NCI-H1105 treated with DMSO at 0.1 percent for 48 hours (cell line): ENCODE data around the gene CPAMD8.
"Not testable (repeated sequence)": the region's sequence is repeated elsewhere in the genome, so short reads cannot be mapped to it uniquely, and the experiment has no call there.

ENCODE experiments used
- DNase-seq: peaks from one replicate; lab custom pipeline; 2025; lab: John Stamatoyannopoulos, UW

The CPAMD8 gene

GRCh38 chr19:17001603-17002183 is 24.9 kb downstream of the CPAMD8 start:
- DNase-seq, result no peak

DNA sequence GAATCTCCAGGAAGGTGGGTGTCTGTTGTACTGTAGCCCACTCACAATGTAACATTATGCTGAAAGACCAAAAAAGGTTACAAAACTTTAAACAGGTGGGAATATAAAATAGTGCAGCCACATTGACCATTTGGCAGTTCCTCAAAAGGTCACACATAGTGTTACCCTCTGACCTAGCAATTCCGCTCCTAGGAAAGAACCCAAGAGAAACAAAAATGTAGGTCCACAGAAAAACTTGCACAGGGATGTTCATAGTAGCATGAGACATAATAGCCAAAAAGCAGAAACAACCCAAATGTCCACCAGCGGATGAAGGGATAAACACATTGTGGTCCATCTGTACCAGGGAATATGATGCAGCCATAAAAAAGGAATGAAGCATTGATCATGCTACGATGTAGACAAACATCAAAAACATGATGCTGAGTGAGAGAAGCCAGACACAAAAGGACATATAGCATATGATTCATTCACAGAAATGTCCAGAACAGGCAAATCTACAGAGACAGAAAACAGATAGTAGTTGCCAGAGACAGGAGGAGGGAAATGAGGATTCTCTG is 27.9 kb downstream of the CPAMD8 start:
- no peak for DNase-seq

DNA sequence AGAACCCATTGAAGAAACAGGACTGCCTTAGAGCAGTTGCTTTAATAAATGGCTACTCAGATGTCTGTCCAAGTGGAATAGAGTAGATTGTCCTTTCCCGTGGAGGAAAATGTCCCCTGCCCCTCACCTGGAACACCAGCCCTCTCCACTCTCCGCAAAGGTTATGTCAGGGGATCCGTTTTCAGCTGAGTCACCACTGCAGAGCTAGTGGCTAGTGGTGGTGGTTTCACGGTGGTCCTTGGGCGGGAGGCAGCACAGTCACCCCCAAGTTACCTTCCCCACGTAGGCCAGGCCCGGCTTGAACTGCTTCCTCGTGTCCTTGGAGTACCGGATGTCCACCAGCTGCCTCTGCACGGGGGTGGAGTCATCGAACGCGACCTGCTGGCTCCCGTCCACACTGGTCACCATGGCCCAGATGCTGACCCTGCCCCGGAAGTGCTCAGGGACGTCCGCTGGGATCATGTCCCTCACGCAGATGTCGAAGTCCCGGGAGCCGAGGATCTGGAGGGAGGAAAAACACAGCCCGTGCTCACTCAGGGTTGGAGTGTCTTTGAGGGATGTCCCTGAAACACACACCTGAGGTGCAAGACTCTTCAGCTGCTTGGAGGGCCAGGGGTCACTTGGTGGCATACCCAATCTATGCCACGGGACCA is 29.6 kb downstream of the CPAMD8 start:
- DNase-seq, result not testable (repeated sequence)

DNA sequence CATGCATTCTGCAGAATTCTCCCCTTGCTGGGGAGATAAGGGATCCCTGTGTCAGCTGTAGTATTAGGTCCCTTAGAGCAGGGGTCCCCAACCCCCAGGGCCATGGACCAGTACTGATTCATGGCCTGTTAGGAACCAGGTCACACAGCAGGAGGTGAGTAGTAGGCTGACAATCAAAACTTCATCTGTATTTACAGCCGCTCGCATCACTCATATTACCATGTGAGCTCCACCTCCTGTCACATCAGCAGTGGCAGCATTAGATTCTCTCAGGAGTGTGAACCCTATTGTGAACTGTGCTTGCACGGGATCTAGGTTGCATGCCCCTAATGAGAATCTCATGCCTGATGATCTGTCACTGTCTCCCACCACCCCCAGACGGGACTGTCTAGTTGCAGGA is 37.9 kb downstream of the CPAMD8 start:
- no peak for DNase-seq

DNA sequence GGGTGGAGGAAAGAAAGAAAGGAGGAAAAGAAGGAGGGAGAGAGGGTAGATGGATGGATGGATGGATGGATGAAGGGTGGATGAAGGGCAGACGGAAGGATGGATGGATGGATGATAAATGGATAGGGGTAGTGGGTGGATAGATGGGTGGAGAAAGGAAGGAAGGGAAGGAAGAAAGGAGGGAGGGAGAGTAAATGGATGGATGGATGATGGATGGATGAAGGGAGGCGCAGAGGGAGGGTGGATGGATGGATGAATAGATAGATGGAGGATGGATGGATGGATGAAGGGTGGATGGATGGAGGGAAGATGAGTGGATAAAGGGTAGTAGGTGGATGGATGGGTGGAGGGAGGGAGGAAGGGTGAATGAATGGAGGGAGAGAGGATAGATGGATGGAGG is 41.2 kb downstream of the CPAMD8 start:
- no peak for DNase-seq

- DNase-seq, result not testable (repeated sequence)
Measured at GRCh38 chr19:16982586-16982985, 44.0 kb downstream of the CPAMD8 start.

- DNase-seq, result no peak
Measured at GRCh38 chr19:16978839-16979802, 47.5 kb downstream of the CPAMD8 start.

DNA sequence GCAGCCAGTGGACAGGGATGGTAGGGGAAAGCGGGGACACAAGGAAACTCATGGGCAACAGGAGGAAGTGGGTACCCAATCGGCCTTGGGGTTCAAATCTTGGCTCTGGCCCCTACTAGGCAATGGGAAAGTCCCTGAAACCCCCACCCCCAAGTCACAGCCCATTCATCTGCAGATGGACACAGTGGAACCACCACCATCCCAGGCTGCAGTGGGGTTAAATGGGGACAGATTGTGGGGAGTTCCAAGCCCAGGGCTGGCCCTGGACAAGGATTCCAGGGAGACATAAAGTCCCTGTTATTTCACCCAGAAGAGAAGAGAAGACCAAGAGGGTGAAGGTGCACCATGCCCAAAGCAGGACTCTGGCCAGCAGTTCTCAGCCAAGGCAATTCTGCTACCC is 48.5 kb downstream of the CPAMD8 start:
- DNase-seq, result no peak

DNA sequence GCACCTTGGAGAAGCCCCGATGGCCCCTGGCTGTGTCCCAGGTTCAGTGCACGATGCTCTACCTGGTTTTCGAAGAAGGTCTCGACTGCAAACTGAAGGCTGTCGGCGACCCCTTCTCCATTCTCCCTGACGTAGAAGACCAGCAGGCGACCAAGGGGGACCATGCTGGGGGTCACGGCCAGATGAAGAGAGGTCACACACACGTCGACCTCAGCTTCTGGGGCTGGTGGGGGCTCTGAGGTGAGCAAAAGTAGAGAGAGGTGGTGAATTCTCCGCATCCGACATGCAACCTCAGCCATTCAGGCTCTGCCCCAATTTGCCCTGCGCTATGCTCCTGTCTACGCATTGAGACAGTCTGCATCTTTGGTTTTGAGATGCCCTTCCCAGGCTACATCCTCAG is 49.3 kb downstream of the CPAMD8 start:
- no peak for DNase-seq

DNA sequence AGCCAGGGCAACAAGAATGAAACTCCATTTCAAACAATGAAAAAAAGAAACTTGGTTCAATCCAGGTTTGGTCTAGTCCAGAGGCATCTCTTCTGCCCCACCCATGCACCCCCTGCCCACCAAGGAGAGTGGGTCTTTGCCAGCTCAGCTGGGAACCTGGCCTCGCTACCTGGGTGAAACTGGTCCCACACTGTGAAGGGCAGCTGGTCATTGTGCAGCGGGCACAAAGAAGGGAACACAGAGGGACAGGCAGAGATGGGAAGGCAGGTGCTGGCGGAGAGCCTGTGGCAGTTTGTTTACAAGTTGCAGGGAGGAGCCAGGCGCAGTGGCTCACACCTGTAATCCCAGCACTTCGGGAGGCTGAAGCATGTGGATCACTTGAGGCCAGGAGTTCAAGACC is 50.2 kb downstream of the CPAMD8 start:
- DNase-seq, result no peak

- DNase-seq, result no peak
Measured at GRCh38 chr19:16970821-16971220, 55.8 kb downstream of the CPAMD8 start.

DNA sequence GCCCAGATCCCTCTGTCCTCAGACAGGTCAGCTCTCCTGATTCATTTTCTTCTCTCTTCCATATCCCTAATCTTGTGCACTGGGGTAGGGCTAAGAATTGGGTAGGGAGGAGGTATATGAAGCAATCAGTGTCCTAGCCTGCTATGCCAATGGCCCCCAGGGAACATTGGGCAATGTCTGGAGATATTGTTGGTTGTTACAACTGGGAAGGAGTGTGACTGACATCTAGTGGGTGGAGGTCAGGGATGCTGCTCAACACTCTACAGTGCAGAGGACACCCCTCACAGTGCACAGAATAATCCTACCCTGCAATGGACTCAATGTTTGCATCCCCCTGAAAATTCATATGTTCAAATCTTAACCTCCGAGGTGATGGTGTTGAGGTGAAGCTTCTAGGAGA is 57.5 kb downstream of the CPAMD8 start:
- no peak for DNase-seq

GRCh38 chr19:16960996-16961822 is 65.4 kb downstream of the CPAMD8 start:
- not testable (repeated sequence) for DNase-seq

DNA sequence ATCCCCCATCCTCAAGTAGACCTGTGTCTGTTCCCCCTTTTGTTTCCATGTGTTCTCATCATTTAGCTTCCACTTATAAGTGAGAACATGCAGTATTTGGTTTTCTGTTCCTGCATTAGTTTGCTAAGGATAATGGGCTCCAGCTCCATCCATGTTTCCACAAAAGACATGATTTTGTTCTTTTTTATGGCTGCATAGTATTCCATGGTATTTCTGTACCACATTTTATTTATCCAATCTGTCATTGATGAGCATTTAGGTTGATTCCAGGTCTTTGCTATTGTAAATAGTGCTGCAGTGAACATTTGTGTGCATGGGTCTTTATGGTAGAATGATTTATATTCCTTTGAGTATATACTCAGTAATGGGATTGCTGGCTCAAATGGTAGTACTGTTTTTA is 68.3 kb downstream of the CPAMD8 start:
- DNase-seq, result not testable (repeated sequence)

GRCh38 chr19:16957855-16958254 is 68.8 kb downstream of the CPAMD8 start:
- DNase-seq, result no peak

GRCh38 chr19:16957151-16957701 is 69.4 kb downstream of the CPAMD8 start:
- DNase-seq, result peak; percentile 73

GRCh38 chr19:16955161-16955560 is 71.4 kb downstream of the CPAMD8 start:
- no peak for DNase-seq

GRCh38 chr19:16952046-16952445 is 74.6 kb downstream of the CPAMD8 start:
- no peak for DNase-seq

GRCh38 chr19:16951529-16951928 is 75.1 kb downstream of the CPAMD8 start:
- DNase-seq, result peak; percentile 39

- DNase-seq, result no peak
Measured at GRCh38 chr19:16949496-16950023, 77.0 kb downstream of the CPAMD8 start.
